ENCODE measurements around the gene PAMR1. TPM values are rescaled to one million over a fixed set of nuclear protein-coding genes. Genes with fewer than 3 reads are reported as not detected.
"Not testable (repeated sequence)": the region's sequence is repeated elsewhere in the genome, so short reads cannot be mapped to it uniquely, and the experiment has no call there.

The PAMR1 gene
- 63.2 TPM for total RNA-seq

- peak; percentile 89 for DNase-seq
Measured at GRCh38 chr11:35525501-35526175, at the start of gene PAMR1. Gene PAMR1 (minus strand): TSS chr11:35525616. CDS start chr11:35525585, 31 bp downstream.

DNA sequence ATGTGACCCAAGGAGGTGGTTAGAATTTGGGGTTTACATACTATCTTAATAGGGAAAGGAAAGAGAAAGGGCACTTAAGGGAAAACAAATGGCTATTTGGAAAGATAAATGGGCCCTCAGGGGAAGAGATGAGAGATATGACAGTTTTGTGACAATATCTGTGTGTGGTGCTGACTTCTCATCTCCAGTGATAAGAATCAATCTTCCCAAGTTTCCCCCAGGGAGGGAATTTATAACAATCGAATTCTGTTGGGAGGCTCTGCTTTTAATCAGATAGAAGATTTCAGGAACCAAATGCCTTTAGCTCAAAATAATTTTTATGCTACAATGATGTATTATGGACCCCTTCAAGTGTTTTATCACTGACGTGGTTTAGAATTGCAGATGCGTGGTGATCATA, 46.3 kb upstream of the PAMR1 start:
- DNase-seq = no peak

- DNase-seq = peak; percentile 18
Measured at GRCh38 chr11:35567737-35568465, 42.5 kb upstream of the PAMR1 start.

DNA sequence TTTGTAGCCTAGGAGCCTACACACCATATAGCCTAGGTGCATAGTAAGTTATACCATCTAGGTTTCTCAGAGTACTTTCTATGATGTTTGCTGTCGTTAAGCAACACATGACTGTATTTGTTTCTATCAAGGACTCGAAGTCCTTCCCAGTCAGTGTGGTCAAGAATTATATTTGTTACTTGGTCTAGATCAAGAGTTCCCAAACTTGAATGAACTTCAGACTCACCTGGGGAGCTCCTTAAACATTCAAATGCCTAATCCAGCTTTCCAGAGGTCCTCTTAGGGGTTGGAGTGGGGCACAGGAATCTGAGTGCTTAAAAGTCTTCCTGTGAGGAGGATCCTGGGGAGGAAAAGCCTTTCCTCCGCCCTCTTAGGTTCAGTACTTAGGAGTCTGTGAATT, 41.5 kb upstream of the PAMR1 start:
- DNase-seq = no peak

GRCh38 chr11:35566181-35566580, 40.8 kb upstream of the PAMR1 start:
- no peak for DNase-seq

DNA sequence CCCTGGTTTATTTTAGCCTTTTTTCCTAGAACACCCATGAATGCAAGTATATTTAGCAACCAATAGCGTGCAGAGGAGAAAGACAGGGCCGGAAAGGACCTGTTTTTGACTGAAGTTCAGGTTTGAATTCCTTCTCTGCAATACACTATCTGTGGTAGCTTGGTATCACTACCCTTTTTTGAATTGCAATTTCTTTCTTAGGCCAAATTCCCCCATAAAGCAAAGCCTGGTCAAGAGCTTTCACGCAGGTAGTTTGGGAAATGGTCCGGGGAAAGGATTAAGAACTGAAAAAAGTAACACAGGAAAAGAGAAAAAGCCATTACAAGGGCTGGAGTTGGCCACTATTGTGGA, 38.8 kb upstream of the PAMR1 start:
- DNase-seq = peak; percentile 34

DNA sequence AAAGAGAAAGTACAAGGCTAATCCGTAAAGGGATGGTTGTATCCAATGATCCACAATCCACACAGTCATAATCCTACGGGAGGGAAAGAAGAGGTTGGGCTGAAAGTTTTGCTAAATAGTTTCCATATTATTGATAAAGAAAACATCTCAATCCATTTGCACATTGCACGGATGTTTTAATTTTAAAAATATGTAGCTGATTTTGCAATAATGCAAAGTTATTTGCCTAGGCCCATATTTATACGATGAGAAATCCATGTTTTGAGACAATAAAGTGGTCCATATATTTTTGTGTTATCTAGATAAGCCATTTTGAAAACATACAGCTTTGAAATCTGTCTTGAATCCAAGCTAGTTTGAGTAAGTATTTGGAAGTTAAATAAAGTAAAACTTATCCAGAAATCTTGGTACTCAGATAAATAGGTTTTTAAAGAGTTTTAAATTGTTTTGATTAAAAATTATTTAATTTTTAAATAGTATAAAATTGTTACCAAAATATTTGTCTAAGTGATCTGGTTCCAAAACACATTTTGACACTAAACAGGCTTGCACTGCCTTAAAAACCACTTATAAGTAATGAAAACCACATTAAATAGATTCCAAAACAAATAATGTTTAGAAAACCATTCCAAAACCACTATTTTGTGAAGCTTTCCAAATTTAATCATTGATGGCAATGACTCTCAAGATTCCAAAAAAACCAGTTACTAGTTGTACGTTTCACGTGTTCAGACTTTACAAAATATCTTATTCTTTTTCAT, 38.2 kb upstream of the PAMR1 start:
- DNase-seq = peak; percentile 42

DNA sequence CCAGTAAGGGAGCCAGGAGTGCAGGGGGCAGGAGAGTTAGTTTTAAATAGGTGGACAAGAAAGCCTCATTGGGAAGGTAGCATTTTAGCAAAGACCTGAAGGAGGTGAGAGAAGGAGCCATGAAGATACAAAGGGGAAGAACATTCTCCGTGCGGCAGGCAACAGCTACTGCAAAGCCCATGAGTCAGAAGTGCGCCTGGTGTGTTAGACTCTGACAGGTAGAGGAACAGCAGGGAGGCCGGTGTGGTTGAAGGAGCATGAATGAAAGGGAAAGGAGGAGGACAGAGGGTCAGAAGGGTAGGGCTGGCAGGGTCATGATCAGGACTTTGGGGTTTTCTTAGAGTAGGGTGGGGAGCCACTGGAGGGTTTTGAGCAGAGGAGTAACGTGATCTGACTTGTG, 34.5 kb upstream of the PAMR1 start:
- no peak for DNase-seq

DNA sequence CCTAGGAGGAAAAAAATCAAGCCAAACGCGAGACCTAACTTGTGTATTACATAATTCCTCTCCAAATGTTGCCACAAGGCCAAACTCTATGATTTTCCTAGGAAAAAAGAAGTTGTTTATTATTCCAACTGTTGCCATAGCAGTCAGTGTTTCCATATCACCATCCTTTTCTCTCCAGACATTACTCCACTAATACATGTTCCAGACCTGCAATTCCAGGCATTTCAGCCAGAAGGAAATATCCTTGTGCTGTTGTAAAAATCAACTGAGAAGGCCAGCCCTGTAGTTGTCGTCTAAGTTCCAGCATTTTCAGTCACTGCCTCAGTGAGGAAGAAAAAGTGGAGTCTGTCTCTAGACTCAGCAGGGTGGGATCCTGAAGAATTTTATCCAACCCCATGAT, 33.1 kb upstream of the PAMR1 start:
- DNase-seq = peak; percentile 77

DNA sequence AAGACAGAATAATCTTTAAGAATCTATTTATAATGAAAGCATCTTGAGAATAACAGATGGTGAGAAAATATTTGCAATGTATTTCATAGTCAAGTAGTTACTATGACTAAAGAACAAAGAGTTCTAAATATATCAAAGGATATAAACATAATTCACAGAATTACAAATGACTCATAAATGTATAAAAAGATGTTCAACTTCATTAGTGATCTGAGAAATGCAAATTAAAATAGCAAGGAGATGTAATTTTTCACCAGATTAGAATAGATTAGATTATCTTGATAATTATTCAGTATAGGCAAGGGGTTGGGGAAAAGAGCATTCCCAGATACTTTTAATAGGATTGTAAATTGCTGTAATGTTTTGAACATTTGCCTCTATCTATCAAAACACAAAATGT, 30.1 kb upstream of the PAMR1 start:
- no peak for DNase-seq

GRCh38 chr11:35554491-35555437, 29.3 kb upstream of the PAMR1 start:
- DNase-seq = no peak

- DNase-seq = no peak
Measured at GRCh38 chr11:35553831-35554230, 28.4 kb upstream of the PAMR1 start.

DNA sequence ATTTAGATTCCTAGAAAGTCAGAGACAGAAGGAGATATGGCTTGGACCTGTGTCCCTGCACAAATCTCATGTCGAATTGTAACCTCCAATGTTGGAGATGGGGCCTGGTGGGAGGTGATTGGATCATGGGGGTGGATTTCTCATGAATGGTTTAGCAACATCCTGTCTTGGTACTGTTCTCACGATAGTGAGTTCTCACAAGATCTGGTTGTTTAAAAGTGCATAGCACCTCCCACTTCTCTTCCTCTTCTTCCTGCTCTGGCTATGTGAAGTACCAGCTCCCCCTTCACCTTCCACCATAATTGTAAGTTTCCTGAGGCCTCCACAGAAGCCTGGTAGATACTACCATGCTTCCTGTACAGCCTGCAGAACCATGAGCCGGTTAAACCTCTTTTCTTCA, 27.6 kb upstream of the PAMR1 start:
- no peak for DNase-seq

- DNase-seq = no peak
Measured at GRCh38 chr11:35552616-35553015, 27.2 kb upstream of the PAMR1 start.

DNA sequence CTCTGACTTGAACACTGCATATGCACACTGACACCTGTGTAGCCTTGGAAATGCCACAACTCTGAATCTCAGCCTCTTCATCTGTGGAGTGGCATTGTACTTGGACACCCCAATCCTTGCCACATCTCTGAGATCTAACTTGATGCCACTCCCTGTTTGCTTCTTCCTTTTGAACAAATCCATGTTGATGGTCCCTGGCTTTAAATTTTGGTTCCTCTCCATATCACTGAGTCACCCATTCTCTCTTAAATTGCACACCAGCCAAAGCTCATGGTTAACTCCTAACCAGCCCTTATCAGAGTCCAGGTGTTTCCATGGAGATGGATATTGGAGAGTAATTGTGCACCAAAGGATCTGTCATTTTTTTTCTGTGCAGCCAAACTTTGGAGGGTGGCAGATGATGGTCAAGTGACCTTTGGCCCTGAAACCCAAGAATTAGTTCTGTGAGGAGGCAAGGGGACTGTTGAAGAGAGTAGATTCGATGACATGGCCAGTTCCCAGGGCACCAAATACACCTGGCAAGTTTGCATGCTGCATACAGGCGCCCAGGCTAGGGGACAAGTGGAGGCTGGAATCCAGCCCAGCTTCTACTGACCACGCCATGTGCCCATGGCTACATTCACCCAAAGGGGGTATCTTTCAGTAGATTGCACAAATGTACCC, 25.1 kb upstream of the PAMR1 start:
- no peak for DNase-seq

GRCh38 chr11:35549787-35550186, 24.4 kb upstream of the PAMR1 start:
- DNase-seq = peak; percentile 76

DNA sequence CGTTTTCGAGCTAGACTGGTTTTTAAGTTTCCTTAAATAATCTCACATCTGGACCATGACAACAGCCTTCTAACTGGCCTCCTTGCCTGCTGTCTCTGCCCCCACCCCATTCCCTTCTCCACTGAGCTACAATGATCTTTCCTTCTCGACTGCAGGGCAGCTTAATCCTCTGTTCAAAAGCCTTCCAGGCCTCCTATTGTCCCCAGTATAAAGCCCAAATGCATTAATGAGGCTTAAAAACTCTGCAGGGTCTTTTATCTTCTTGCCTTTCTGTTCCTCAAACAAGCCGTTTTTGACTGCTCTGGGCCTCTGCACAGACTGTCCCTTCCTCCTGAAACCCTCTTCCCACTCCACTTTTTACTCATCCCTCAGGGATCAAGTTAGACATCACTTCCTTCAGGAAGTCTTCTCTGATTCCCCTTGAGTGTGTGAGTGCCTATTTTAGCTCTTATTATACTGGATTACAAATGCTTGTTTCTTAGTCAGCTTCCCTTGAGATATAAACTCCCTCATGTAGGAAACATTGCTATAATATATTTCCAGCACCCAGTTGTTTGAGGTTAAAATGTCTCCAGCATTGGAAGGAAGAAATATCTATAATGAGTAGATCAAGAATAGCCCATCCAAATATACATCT, 23.6 kb upstream of the PAMR1 start:
- no peak for DNase-seq

DNA sequence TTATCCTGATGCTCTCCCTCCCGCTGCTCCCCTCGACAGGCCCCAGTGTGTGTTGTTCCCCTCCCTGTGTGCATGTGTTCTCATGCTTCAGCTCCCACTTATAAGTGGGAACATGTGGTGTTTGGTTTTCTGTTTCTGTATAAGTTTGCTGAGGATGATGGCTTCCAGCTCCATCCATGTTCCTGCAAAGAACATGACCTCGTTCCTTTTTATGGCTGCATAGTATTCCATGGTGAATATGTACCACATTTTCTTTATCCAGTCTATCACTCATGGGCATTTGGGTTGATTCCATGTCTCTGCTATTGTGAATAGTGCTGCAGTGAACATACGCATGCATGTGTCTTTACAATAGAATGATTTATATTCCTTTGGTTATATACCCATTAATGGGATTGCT, 22.6 kb upstream of the PAMR1 start:
- not testable (repeated sequence) for DNase-seq

GRCh38 chr11:35546317-35546716, 20.9 kb upstream of the PAMR1 start:
- no peak for DNase-seq

DNA sequence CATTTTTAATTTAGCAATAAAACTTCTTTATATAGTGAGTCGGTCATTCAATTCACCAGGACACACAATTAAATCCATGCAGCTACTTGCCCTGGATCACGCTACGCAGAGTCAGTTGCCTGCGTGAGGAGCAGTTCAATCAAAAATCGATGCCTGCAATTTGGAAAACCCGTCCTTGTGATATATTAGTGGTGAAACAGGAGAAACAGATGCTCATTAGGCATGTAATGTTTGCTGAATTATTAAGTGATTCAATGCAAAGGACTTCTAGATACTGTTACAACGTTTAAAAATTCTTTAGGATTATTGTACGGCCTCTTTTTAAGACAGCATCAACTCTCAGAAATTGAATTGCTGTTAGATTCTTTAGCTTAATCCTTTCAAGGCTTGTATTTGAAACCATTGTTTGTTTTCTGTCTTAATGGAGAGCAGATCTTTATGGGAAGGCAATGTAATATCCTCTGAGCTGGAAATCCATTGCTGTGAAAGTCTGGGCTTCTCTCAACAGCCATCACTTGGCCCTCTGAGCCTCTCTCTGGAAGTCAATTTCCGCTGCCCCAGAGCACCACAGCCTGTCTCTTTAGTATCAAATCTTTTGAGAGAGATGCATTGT, 20.1 kb upstream of the PAMR1 start:
- DNase-seq = no peak

GRCh38 chr11:35543481-35543880, 18.1 kb upstream of the PAMR1 start:
- no peak for DNase-seq
